Esophagus muscularis mucosa (tissue), 4 donors: Measurements from ENCODE around the gene PCP4L1. TPM values are rescaled to one million over a fixed set of nuclear protein-coding genes. Genes with fewer than 3 reads are reported as not detected.

ENCODE experiments used
- DNase-seq: peaks from one replicate; pipeline ENCODE4 v3.0.0-alpha.2; 2017; ENCODE audit errors: extremely low spot score
- H3K27ac ChIP-seq, 4 donors: fragments of 200-600 bp; sonication (generic); replicated peaks in 1 of 4; 1 replicate in 3 of 4; 2 replicates in 1 of 4; pipeline ENCODE4 v1.5.1; 2016 to 2019; ENCODE audit warnings: mild to moderate bottlenecking in 1 of 4
- H3K27me3 ChIP-seq, 4 donors: fragments of 200-600 bp; sonication (generic); one replicate each; pipeline versions ENCODE4 v1.5.1 to v1.6.0; 2016 to 2019
- H3K36me3 ChIP-seq, 4 donors: fragments of 200-600 bp; sonication (generic); one replicate each; pipeline ENCODE4 v1.5.1; 2016 to 2019
- H3K4me1 ChIP-seq, 4 donors: fragments of 200-600 bp; sonication (generic); one replicate each; pipeline ENCODE4 v1.5.1; 2016 to 2019
- H3K4me3 ChIP-seq, 4 donors: fragments of 200-600 bp; sonication (generic); 1 replicate in 2 of 4; 2 replicates in 2 of 4; pipeline ENCODE4 v1.5.1; 2016 to 2019; ENCODE audit warnings: mild to moderate bottlenecking in 4 of 4, moderate library complexity in 1 of 4
- H3K9me3 ChIP-seq, 4 donors: fragments of 200-600 bp; sonication (generic); 1 replicate in 3 of 4; 2 replicates in 1 of 4; pipeline ENCODE4 v1.5.1; 2016 to 2019
- CTCF ChIP-seq, 3 experiments: fragments of 200-600 bp in 2 of 3; fragments of 450-650 bp in 1 of 3; sonication (generic) in 2 of 3; IDR thresholded peaks; one replicate each; pipeline ENCODE4 v1.5.1; 2017 to 2019; ENCODE audit warnings: antibody characterized with exemption in 3 of 3, mild to moderate bottlenecking in 2 of 3, moderate library complexity in 1 of 3
- EP300 ChIP-seq: sonication (generic); formaldehyde crosslinking; IDR thresholded peaks from one replicate; pipeline ENCODE4 v1.6.1; 2017; ENCODE audit warnings: antibody characterized with exemption
- POLR2A ChIP-seq: fragments of 450-650 bp; IDR thresholded peaks from one replicate; pipeline ENCODE4 v1.6.1; 2017; ENCODE audit warnings: antibody characterized with exemption, moderate library complexity, mild to moderate bottlenecking, low read depth
- POLR2AphosphoS5 ChIP-seq, 2 donors: sonication (generic); formaldehyde crosslinking; IDR thresholded peaks; one replicate each; pipeline ENCODE4 v1.6.1; 2017; ENCODE audit warnings: antibody characterized with exemption in 2 of 2
- WGBS: methylation state at CpG from one replicate; pipeline ENCODE4 v1.1.5; 2018; 5-methylcytosine and 5-hydroxymethylcytosine counted together
- intact Hi-C: fragments of 100-400 bp; cut with DNase I; formaldehyde crosslinking; loops from one replicate; pipeline ENCODE4 v1.15.1; 2023
- total RNA-seq, 4 donors: library from RNA; depleted of rRNA; stranded (reverse); fragments of >200 nt; gene quantifications; one replicate each; pipeline versions ENCODE4 v1.1.0 to v1.2.1, GENCODE V29; 2016

Gene PCP4L1
- total RNA-seq, 4 donors from 2014 or later = 3.3 to 12.7 (median 6.7) TPM

GRCh38 chr1:161216945-161217712, 41.4 kb upstream of the PCP4L1 start:
- intact Hi-C loops = no loop called here
- Histone ChIP-seq H3K9me3 (no peaks in the 10 kb centered on the region), H3K4me1 (no peaks in the 10 kb centered on the region), H3K4me3 (peak overlapping the region; percentile 17 to 43 (median 26)), H3K36me3 (peaks cover 28 to 33% (median 31%) of the 10 kb centered on the region in 4 donors), H3K27ac (peak overlapping the region; percentile 38 to 70 (median 58)), H3K27me3 (no peaks in the 10 kb centered on the region)
- DNase-seq = no peak
- WGBS = 60% methylated on average over 7 of the region's 7 CpGs
- TF ChIP-seq POLR2AphosphoS5 (IDR thresholded peaks at IDR 0.05) (peak; percentile 8 to 71), CTCF (IDR thresholded peaks at IDR 0.05) (no peak)

DNA sequence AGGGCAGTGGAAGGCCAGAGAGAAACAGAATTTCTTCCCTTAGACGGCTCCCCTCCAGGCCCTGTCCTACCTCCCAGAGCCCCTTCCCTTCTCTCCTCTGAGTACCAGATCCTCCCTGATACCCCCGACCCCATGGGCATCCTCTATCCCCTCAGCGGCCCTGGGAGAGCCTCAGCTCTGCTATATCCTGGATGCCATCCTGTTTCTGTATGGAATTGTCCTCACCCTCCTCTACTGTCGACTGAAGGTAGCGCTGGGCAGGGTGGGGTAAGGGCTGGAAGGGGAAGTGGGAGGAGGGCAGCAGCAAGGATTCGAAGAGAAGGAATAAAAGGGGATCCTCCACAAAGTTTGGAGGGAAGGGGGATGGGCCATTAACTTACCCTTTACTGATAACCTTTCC, 40.7 kb upstream of the PCP4L1 start:
- peaks cover 22 to 26% (median 24%) of the 10 kb centered on the region in 4 donors for H3K36me3 ChIP-seq
- no peaks in the 10 kb centered on the region for H3K4me1 ChIP-seq
- no peaks in the 10 kb centered on the region for H3K9me3 ChIP-seq
- intact Hi-C loops = no loop called here
- H3K27ac ChIP-seq = peak overlapping the region in 3 of 4 donors; percentile 35 to 44 (median 41)
- TF ChIP-seq CTCF (IDR thresholded peaks at IDR 0.05) (no peak), EP300 (no peak), POLR2A (no peak), POLR2AphosphoS5 (IDR thresholded peaks at IDR 0.05) (no peak)
- no peaks in the 10 kb centered on the region for H3K27me3 ChIP-seq
- H3K4me3 ChIP-seq = peak overlapping the region in 1 of 4 donors; percentile 31
- WGBS = 61% methylated on average over 6 of the region's 6 CpGs
- DNase-seq = no peak

DNA sequence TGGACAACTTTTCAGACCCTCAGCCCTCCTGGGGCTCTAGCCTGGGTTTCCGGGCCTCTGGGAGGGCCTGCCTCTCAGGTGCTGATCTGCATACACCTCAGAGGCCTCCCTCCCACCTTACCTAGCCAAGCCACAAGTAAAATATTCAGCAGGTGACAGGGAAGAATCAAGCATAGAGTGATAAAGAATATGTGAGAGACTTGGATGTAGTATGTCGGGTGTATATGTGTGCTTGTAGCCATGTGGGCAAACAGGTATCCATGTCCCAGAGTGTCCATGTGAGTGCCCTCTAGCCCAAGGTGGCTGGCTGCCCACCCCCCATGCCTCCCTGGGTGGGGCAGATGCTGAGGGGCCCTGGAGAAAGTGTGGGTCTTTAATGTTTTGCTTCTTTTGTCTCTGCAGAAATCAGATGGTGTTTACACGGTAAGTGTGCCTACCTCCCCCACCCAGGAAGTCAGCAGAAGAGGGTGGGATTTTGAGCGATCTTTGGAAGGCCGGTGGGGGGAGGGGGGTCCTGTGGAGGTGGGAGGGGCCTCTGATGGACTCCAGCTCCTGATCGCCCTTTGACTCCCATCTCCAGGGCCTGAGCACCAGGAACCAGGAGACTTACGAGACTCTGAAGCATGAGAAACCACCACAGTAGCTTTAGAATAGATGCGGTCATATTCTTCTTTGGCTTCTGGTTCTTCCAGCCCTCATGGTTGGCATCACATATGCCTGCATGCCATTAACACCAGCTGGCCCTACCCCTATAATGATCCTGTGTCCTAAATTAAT, 40.1 kb upstream of the PCP4L1 start:
- Histone ChIP-seq H3K27me3 (no peaks in the 10 kb centered on the region), H3K27ac (no peak overlapping the region), H3K36me3 (peaks cover 15 to 19% (median 17%) of the 10 kb centered on the region in 4 donors), H3K4me3 (peak overlapping the region in 1 of 4 donors; percentile 31), H3K4me1 (no peaks in the 10 kb centered on the region), H3K9me3 (no peaks in the 10 kb centered on the region)
- WGBS = 76% methylated on average over 8 of the region's 8 CpGs
- TF ChIP-seq CTCF (IDR thresholded peaks at IDR 0.05) (no peak), POLR2AphosphoS5 (IDR thresholded peaks at IDR 0.05) (no peak)
- DNase-seq = no peak
- intact Hi-C loops = no loop called here

DNA sequence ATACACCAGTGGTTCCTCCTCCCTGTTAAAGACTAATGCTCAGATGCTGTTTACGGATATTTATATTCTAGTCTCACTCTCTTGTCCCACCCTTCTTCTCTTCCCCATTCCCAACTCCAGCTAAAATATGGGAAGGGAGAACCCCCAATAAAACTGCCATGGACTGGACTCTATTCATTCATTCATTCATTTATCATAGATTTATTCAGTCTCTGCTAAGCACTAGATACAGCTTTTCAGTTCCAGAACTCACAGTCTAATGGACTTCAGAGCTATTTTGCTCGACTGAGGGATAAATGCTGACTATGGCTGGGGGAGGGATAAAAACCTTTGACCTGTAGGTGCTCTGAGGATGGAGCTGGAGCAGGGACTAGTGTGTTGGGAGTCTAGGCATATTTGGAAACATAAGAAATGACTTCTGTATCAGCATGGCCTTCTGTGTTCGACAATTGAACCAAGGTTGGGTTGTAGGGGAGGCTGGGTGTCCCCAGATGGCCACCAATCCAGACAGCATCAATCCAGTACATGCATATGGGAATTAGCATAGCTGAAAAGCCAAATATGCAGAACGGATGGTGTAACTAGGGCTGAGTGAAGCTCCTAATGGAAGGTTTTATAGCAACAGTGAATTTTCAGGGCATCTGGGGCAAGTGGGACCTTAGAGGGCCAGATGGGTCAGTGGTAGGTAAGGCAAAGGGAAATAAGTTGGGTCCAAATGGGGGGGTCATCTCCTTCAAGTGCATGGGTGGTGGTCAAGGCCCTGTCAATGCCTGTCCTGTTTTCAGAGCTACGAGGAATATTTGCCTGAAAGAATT, 39.3 kb upstream of the PCP4L1 start:
- intact Hi-C loops = no loop called here
- H3K27ac ChIP-seq = no peak overlapping the region
- TF ChIP-seq POLR2AphosphoS5 (IDR thresholded peaks at IDR 0.05) (no peak), POLR2A (no peak), EP300 (no peak), CTCF (IDR thresholded peaks at IDR 0.05) (no peak)
- no peaks in the 10 kb centered on the region for H3K27me3 ChIP-seq
- no peaks in the 10 kb centered on the region for H3K9me3 ChIP-seq
- 87% methylated on average over 5 of the region's 5 CpGs for WGBS
- peaks cover 7 to 11% (median 9%) of the 10 kb centered on the region in 4 donors for H3K36me3 ChIP-seq
- H3K4me1 ChIP-seq = no peaks in the 10 kb centered on the region
- H3K4me3 ChIP-seq = no peak overlapping the region
- DNase-seq = no peak
